Central memory CD4-positive, alpha-beta T cell (primary cell): ENCODE results near the gene DFFB.
"Not testable (repeated sequence)": the region's sequence is repeated elsewhere in the genome, so short reads cannot be mapped to it uniquely, and the experiment has no call there.

Source experiments
- DNase-seq: peaks from one replicate; pipeline ENCODE4 v3.0.0; 2022

DFFB gene

GRCh38 chr1:3910857-3911845 is 53.9 kb downstream of the DFFB start:
- DNase-seq, result peak; percentile 65

- DNase-seq, result no peak
Measured at GRCh38 chr1:3911981-3912808, 54.9 kb downstream of the DFFB start.

- DNase-seq, result no peak
Measured at GRCh38 chr1:3912809-3913685, 55.8 kb downstream of the DFFB start.

GRCh38 chr1:3914331-3914851 is 57.1 kb downstream of the DFFB start:
- no peak for DNase-seq

GRCh38 chr1:3914911-3915310 is 57.6 kb downstream of the DFFB start:
- DNase-seq, result no peak

- no peak for DNase-seq
Measured at GRCh38 chr1:3915551-3916121, 58.4 kb downstream of the DFFB start.

- no peak for DNase-seq
Measured at GRCh38 chr1:3917761-3918160, 60.5 kb downstream of the DFFB start.

- not testable (repeated sequence) for DNase-seq
Measured at GRCh38 chr1:3918359-3918758, 61.1 kb downstream of the DFFB start.

- DNase-seq, result no peak
Measured at GRCh38 chr1:3918966-3919611, 61.8 kb downstream of the DFFB start.

- no peak for DNase-seq
Measured at GRCh38 chr1:3919706-3920105, 62.4 kb downstream of the DFFB start.

GRCh38 chr1:3921765-3922164 is 64.5 kb downstream of the DFFB start:
- DNase-seq, result no peak

GRCh38 chr1:3922201-3922725 is 65.0 kb downstream of the DFFB start:
- DNase-seq, result peak; percentile 62

- DNase-seq, result no peak
Measured at GRCh38 chr1:3922851-3923250, 65.6 kb downstream of the DFFB start.

GRCh38 chr1:3923378-3924185 is 66.3 kb downstream of the DFFB start:
- no peak for DNase-seq

GRCh38 chr1:3924186-3924824 is 67.0 kb downstream of the DFFB start:
- DNase-seq, result no peak

GRCh38 chr1:3924825-3925220 is 67.5 kb downstream of the DFFB start:
- no peak for DNase-seq

GRCh38 chr1:3925256-3925655 is 68.0 kb downstream of the DFFB start:
- no peak for DNase-seq

GRCh38 chr1:3925762-3926161 is 68.5 kb downstream of the DFFB start:
- no peak for DNase-seq

- DNase-seq, result no peak
Measured at GRCh38 chr1:3926956-3927355, 69.7 kb downstream of the DFFB start.

GRCh38 chr1:3928586-3928985 is 71.3 kb downstream of the DFFB start:
- DNase-seq, result no peak
